Neural cell (in vitro differentiated cells): ENCODE measurements around the gene ZNF638.

ENCODE experiments used
- REST ChIP-seq: IDR thresholded peaks from 2 replicates; pipeline ENCODE4 v1.6.1; 2012; ENCODE audit warnings: borderline replicate concordance
- SMC3 ChIP-seq: fragments of 450-650 bp; conservative IDR thresholded peaks from 2 replicates; pipeline ENCODE4 v1.6.1; 2014; ENCODE audit warnings: antibody characterized with exemption, mild to moderate bottlenecking, moderate library complexity; ENCODE audit not compliant: poor library complexity

GRCh38 chr2:71330585-71331330, 824 bp upstream of the ZNF638 start:
- no peak for TF ChIP-seq REST
- no peak for TF ChIP-seq SMC3
